HT-29 (cell line): ENCODE measurements around the gene ASB6. TPM values are rescaled to one million over a fixed set of nuclear protein-coding genes. Genes with fewer than 3 reads are reported as not detected.

Experiments used
- DNase-seq: peaks from one replicate; pipeline ENCODE4 v3.0.0-alpha.2; 2015; ENCODE audit warnings: low spot score
- total RNA-seq: library from RNA; depleted of rRNA; stranded (reverse); fragments of >200 nt; shearing (Covaris generic); gene quantifications from 2 replicates; pipeline ENCODE4 v1.2.3, GENCODE V29; 2014; rRNA removed

ASB6 gene
- total RNA-seq, 1 experiment from 2014 or later, result 25.5 TPM

- no peak for DNase-seq
These were observed 55.7 kb downstream of the ASB6 start for GRCh38 chr9:129586245-129586644.

- no peak for DNase-seq
These were observed 56.6 kb downstream of the ASB6 start for GRCh38 chr9:129585352-129585751.

Other genes starting within 250 kb of the ASB6 start
- not detected in 2 replicates for gene C9orf50, start 21.1 kb downstream of the ASB6 start, total RNA-seq
- gene NTMT1, start 16.0 kb downstream of the ASB6 start, total RNA-seq, result 68.7 and 83.8 TPM in 2 replicates
- not detected in 2 replicates for gene PRRX2, start 23.5 kb upstream of the ASB6 start, total RNA-seq
- gene PTGES, start 110.9 kb upstream of the ASB6 start, total RNA-seq, result 0.41 and 0.94 TPM in 2 replicates
- 25.0 and 27.1 TPM in 2 replicates for gene TOR1B, start 161.0 kb upstream of the ASB6 start, total RNA-seq
- 21.3 and 25.2 TPM in 2 replicates for gene TOR1A, start 182.0 kb upstream of the ASB6 start, total RNA-seq
- 27.9 and 37.8 TPM in 2 replicates for gene C9orf78, start 193.1 kb upstream of the ASB6 start, total RNA-seq
- gene USP20, start 193.3 kb upstream of the ASB6 start, total RNA-seq, result 12.4 and 14.8 TPM in 2 replicates